Liver (tissue), 9 donors: ENCODE data around the gene ORM2. TPM values are rescaled to one million over a fixed set of nuclear protein-coding genes. Genes with fewer than 3 reads are reported as not detected.
A peak's percentile ranks its signal among the peaks of the same experiment; 100 is the strongest.

ENCODE experiments used
- DNase-seq: peaks from one replicate; pipeline ENCODE4 v3.0.0-alpha.2; 2017; ENCODE audit warnings: low spot score
- H3K27ac ChIP-seq, 2 donors: one replicate each; pipeline ENCODE4 v1.7.0; 2013; ENCODE audit warnings: inconsistent platforms in 2 of 2, low read length in 2 of 2, control low read depth in 1 of 2, low read depth in 1 of 2, mild to moderate bottlenecking in 1 of 2
- H3K27me3 ChIP-seq, 4 donors: one replicate each; pipeline versions ENCODE4 v1.6.1 to v1.7.0; 2013; ENCODE audit warnings: low read length in 3 of 4, inconsistent platforms in 1 of 4, mild to moderate bottlenecking in 1 of 4, moderate library complexity in 1 of 4; ENCODE audit not compliant: control insufficient read depth in 4 of 4, insufficient read depth in 4 of 4
- H3K36me3 ChIP-seq, 4 donors: one replicate each; pipeline versions ENCODE4 v1.6.1 to v1.7.0; 2013; ENCODE audit warnings: low read length in 3 of 4, mild to moderate bottlenecking in 3 of 4, low read depth in 1 of 4, moderate library complexity in 1 of 4; ENCODE audit not compliant: control insufficient read depth in 4 of 4, insufficient read depth in 3 of 4
- H3K4me1 ChIP-seq, 4 donors: one replicate each; pipeline versions ENCODE4 v1.6.1 to v1.7.0; 2013; ENCODE audit warnings: low read length in 3 of 4, mild to moderate bottlenecking in 3 of 4, moderate library complexity in 1 of 4; ENCODE audit not compliant: control insufficient read depth in 4 of 4, insufficient read depth in 4 of 4
- H3K4me3 ChIP-seq, 3 donors: one replicate each; pipeline versions ENCODE4 v1.6.1 to v1.7.0; 2013; ENCODE audit warnings: low read length in 3 of 3, control low read depth in 1 of 3, low read depth in 1 of 3, mild to moderate bottlenecking in 1 of 3
- H3K9ac ChIP-seq, 2 donors: one replicate each; pipeline ENCODE4 v1.7.0; 2013; ENCODE audit warnings: low read length in 2 of 2, mild to moderate bottlenecking in 2 of 2, moderate library complexity in 2 of 2, control low read depth in 1 of 2, low read depth in 1 of 2
- H3K9me3 ChIP-seq, 4 donors: one replicate each; pipeline versions ENCODE4 v1.6.1 to v1.7.0; 2013; ENCODE audit warnings: low read length in 3 of 4; ENCODE audit not compliant: control insufficient read depth in 4 of 4
- ATF3 ChIP-seq: IDR thresholded peaks from 2 replicates; pipeline ENCODE4 v1.6.1; 2016; ENCODE audit warnings: antibody characterized with exemption
- CTCF ChIP-seq: fragments of 150-350 bp; IDR thresholded peaks from 2 replicates; pipeline ENCODE4 v1.5.1; 2017; ENCODE audit warnings: improper control_type of control experiment, low read depth, low read length; ENCODE audit not compliant: missing input control
- EGR1 ChIP-seq, 2 donors: IDR thresholded peaks; 2 replicates each; pipeline ENCODE4 v1.6.1; 2016 to 2018; ENCODE audit warnings: antibody characterized with exemption in 2 of 2, low read depth in 2 of 2
- FOXA1 ChIP-seq: IDR thresholded peaks from 2 replicates; pipeline ENCODE4 v1.6.1; 2016; ENCODE audit warnings: antibody characterized with exemption
- FOXA2 ChIP-seq: IDR thresholded peaks from 2 replicates; pipeline ENCODE4 v1.6.1; 2016; ENCODE audit warnings: antibody characterized with exemption
- GABPA ChIP-seq, 2 donors: IDR thresholded peaks in 1 of 2; conservative IDR thresholded peaks in 1 of 2; 2 replicates each; pipeline ENCODE4 v1.6.1; 2016; ENCODE audit warnings: antibody characterized with exemption in 2 of 2, mild to moderate bottlenecking in 1 of 2, moderate library complexity in 1 of 2
- HNF4G ChIP-seq: IDR thresholded peaks from 2 replicates; pipeline ENCODE4 v1.6.1; 2016; ENCODE audit warnings: antibody characterized with exemption
- JUND ChIP-seq, 2 donors: IDR thresholded peaks; 2 replicates each; pipeline ENCODE4 v1.6.1; 2016; ENCODE audit warnings: antibody characterized with exemption in 2 of 2
- MAX ChIP-seq: IDR thresholded peaks from 2 replicates; pipeline ENCODE4 v1.6.1; 2016; ENCODE audit warnings: antibody characterized with exemption
- NR2F2 ChIP-seq: IDR thresholded peaks from 2 replicates; pipeline ENCODE4 v1.6.1; 2016; ENCODE audit warnings: antibody characterized with exemption
- RXRA ChIP-seq, 2 donors: IDR thresholded peaks; 2 replicates each; pipeline ENCODE4 v1.6.1; 2017 to 2018; ENCODE audit warnings: antibody characterized with exemption in 2 of 2, mild to moderate bottlenecking in 1 of 2
- SP1 ChIP-seq: IDR thresholded peaks from 2 replicates; pipeline ENCODE4 v1.6.1; 2018; ENCODE audit warnings: antibody characterized with exemption, mild to moderate bottlenecking
- TAF1 ChIP-seq: conservative IDR thresholded peaks from 2 replicates; pipeline ENCODE4 v1.6.1; 2016; ENCODE audit warnings: antibody characterized with exemption, mild to moderate bottlenecking
- YY1 ChIP-seq: IDR thresholded peaks from 2 replicates; pipeline ENCODE4 v1.6.1; 2016; ENCODE audit warnings: antibody characterized with exemption, mild to moderate bottlenecking
- ZBTB33 ChIP-seq: IDR thresholded peaks from 2 replicates; pipeline ENCODE4 v1.6.1; 2016; ENCODE audit warnings: antibody characterized with exemption
- WGBS: extraction: QIAGEN DNeasy Blood & Tissue Kit; methylation state at CpG from one replicate; pipeline ENCODE4 v1.1.7; 2013; 5-methylcytosine and 5-hydroxymethylcytosine counted together
- polyA plus RNA-seq, 2 donors: library from polyadenylated mRNA; stranded (reverse) in 1 of 2; unstranded in 1 of 2; fragments of 200-250 nt in 1 of 2; fragments of >200 nt in 1 of 2; fragmentation: Nextera tagmentation in 1 of 2; extraction: Ambion mirVana in 1 of 2; gene quantifications; one replicate each; pipeline versions ENCODE4 v1.2.1 to v1.2.3, GENCODE V29; 2013 to 2015
- total RNA-seq, 2 donors: library from RNA; depleted of rRNA; stranded (reverse); fragments of >200 nt; gene quantifications; one replicate each; pipeline ENCODE4 v1.2.3, GENCODE V29; 2014
- donor health status: healthy.
- donor health status: healthy.
- donor health status: healthy.
- donor health status: healthy.
- donor health status: healthy.

ORM2 gene
- total and polyA plus RNA-seq, 4 donors: 276 to 7,373 (median 5,310) TPM

GRCh38 chr9:114304416-114305188 lies 25.1 kb upstream of the ORM2 start:
- TF ChIP-seq ATF3 (no peak), ZBTB33 (no peak), GABPA (IDR thresholded peaks at IDR 0.05 in 1 of 2, conservative IDR thresholded peaks at IDR 0.05 in 1 of 2) (no peak), YY1 (no peak), HNF4G (no peak), EGR1 (IDR thresholded peaks at IDR 0.05; ENCODE audit: low read depth in 2 of 2) (no peak)
- peak; percentile 29 for DNase-seq
- peaks cover 0 to 16% (median 9%) of the 10 kb centered on the region in 4 donors for H3K36me3 ChIP-seq
- peaks cover 0 to 31% (median 14%) of the 10 kb centered on the region in 4 donors for H3K4me1 ChIP-seq
- no peaks in the 10 kb centered on the region for H3K27me3 ChIP-seq
- H3K9ac ChIP-seq: no peak overlapping the region
- H3K4me3 ChIP-seq: no peak overlapping the region
- H3K27ac ChIP-seq: no peak overlapping the region
- no peaks in the 10 kb centered on the region for H3K9me3 ChIP-seq
- WGBS: 90% methylated on average over 10 of the region's 10 CpGs

GRCh38 chr9:114307899-114308267 lies 21.8 kb upstream of the ORM2 start:
- Histone ChIP-seq H3K27me3 (no peaks in the 10 kb centered on the region), H3K36me3 (peaks cover 0 to 8% (median 1%) of the 10 kb centered on the region in 4 donors), H3K4me1 (peaks cover 0 to 33% (median 13%) of the 10 kb centered on the region in 4 donors), H3K9me3 (no peaks in the 10 kb centered on the region), H3K27ac (peak overlapping the region; percentile 2 to 64), H3K9ac (no peak overlapping the region), H3K4me3 (no peak overlapping the region)
- no peak for TF ChIP-seq CTCF
- no peak for TF ChIP-seq HNF4G
- no peak for TF ChIP-seq JUND (IDR thresholded peaks at IDR 0.05)
- TF ChIP-seq YY1: no peak
- no peak for TF ChIP-seq TAF1
- WGBS: 94% methylated on average over 6 of the region's 6 CpGs
- no peak for DNase-seq

GRCh38 chr9:114308361-114308950 lies 21.2 kb upstream of the ORM2 start:
- H3K36me3 ChIP-seq: peaks cover 0 to 8% (median 1%) of the 10 kb centered on the region in 4 donors
- no peak overlapping the region for H3K4me3 ChIP-seq
- WGBS: 80% methylated on average over 13 of the region's 13 CpGs
- H3K9ac ChIP-seq: no peak overlapping the region
- peaks cover 0 to 33% (median 14%) of the 10 kb centered on the region in 4 donors for H3K4me1 ChIP-seq
- no peaks in the 10 kb centered on the region for H3K9me3 ChIP-seq
- peak overlapping the region; percentile 2 to 64 for H3K27ac ChIP-seq
- H3K27me3 ChIP-seq: no peaks in the 10 kb centered on the region
- peak; percentile 29 for DNase-seq
- TF ChIP-seq ATF3 (no peak), FOXA2 (no peak), HNF4G (no peak), FOXA1 (no peak), TAF1 (no peak), RXRA (IDR thresholded peaks at IDR 0.05) (peak; percentile 53 to 80), ZBTB33 (peak; percentile 32), SP1 (peak; percentile 19), YY1 (peak; percentile 40), JUND (IDR thresholded peaks at IDR 0.05) (peak in 1 of 2 donors; percentile 20), CTCF (no peak), NR2F2 (no peak), GABPA (IDR thresholded peaks at IDR 0.05 in 1 of 2, conservative IDR thresholded peaks at IDR 0.05 in 1 of 2) (no peak), MAX (peak; percentile 61), EGR1 (IDR thresholded peaks at IDR 0.05; ENCODE audit: low read depth in 2 of 2) (no peak)
